A673 (cell line): ENCODE measurements around the gene CSTF3.

Experiments
- EZH2 ChIP-seq: fragments of 200-600 bp; sonication (generic); IDR thresholded peaks from 2 replicates; pipeline ENCODE4 v1.6.1; 2017; ENCODE audit warnings: borderline replicate concordance, low read depth, mild to moderate bottlenecking, mixed read lengths, antibody characterized with exemption, low read length; ENCODE audit not compliant: poor library complexity, severe bottlenecking
- TF ChIP-seq, protein P1 (sequence below): fragments of 300-800, 200-600 bp; sonication (generic); conservative IDR thresholded peaks from 2 replicates; pipeline ENCODE4 v1.5.1; 2017; ENCODE audit warnings: low read depth, mild to moderate bottlenecking, antibody characterized with exemption, low read length, moderate library complexity, mixed read lengths

GRCh38 chr11:33057284-33057683 lies 104.0 kb downstream of the CSTF3 start:
- TF ChIP-seq, protein P1, sequence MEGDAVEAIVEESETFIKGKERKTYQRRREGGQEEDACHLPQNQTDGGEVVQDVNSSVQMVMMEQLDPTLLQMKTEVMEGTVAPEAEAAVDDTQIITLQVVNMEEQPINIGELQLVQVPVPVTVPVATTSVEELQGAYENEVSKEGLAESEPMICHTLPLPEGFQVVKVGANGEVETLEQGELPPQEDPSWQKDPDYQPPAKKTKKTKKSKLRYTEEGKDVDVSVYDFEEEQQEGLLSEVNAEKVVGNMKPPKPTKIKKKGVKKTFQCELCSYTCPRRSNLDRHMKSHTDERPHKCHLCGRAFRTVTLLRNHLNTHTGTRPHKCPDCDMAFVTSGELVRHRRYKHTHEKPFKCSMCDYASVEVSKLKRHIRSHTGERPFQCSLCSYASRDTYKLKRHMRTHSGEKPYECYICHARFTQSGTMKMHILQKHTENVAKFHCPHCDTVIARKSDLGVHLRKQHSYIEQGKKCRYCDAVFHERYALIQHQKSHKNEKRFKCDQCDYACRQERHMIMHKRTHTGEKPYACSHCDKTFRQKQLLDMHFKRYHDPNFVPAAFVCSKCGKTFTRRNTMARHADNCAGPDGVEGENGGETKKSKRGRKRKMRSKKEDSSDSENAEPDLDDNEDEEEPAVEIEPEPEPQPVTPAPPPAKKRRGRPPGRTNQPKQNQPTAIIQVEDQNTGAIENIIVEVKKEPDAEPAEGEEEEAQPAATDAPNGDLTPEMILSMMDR: no peak
- TF ChIP-seq EZH2: no peak
